Fibroblast of mammary gland (primary cell): ENCODE results near the gene GNG4.
A peak's percentile ranks its signal among the peaks of the same experiment; 100 is the strongest.

Source experiments
- DNase-seq: peaks from one replicate; pipeline ENCODE4 v3.0.0-alpha.2; 2010; ENCODE audit warnings: low read depth
- H3K4me3 ChIP-seq: 2 replicates; pipeline ENCODE4 v1.5.1; 2011; ENCODE audit warnings: low read depth, mild to moderate bottlenecking, low read length, moderate library complexity; ENCODE audit not compliant: control insufficient read depth
- TF ChIP-seq, protein P1 (sequence below): conservative IDR thresholded peaks from 2 replicates; pipeline ENCODE4 v1.5.1; 2011; ENCODE audit warnings: low read depth, low read length, inconsistent platforms; ENCODE audit not compliant: control insufficient read depth, insufficient read depth

The GNG4 gene

DNA sequence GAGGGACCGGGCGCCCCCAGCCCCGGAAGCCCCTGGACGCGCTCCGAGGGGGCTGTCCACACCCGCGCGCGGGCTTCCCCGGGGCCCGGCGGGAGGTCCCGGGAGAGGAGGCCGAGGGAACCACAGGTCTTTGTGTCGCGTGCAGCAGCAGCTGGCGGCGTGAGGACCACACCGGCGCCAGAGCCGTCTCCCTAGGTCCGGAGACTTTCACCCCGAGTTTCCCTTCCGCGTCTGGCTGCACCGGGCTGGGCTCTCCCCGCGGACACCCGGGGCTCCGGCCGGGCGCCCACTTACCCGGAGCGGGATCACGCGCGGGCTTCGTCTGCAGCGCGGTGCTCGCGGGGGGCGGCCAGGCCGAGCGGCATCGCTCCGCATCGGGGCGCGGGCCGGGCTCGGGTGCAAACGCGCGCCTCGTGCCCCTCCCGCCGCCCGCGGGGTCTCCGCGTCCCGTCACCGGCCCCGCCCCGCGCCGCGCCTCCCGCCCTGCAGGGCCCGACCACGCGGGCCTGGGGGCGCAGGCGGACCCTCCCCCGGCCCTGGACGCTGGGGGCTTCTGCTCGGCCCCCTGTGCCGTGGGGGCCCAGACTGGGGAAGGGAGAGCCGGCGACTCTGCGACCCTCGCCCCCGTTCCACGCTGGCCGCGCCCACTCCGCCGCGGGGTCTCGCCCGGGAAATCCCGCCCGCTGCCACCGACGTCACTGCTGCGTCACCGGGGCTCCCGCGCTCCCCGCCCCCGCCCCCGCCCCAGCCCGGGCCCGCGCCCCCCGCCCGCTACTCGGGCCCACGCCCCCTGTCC lies at the start of gene GNG4:
Gene GNG4, minus strand, starts transcription at position 417 of the 796 bp plus-strand sequence. CDS start 65,946 bp downstream, outside the sequence.
- DNase-seq: no peak
- peak within 1 kb of the TSS; percentile 26 for H3K4me3 ChIP-seq
- TF ChIP-seq, protein P1, sequence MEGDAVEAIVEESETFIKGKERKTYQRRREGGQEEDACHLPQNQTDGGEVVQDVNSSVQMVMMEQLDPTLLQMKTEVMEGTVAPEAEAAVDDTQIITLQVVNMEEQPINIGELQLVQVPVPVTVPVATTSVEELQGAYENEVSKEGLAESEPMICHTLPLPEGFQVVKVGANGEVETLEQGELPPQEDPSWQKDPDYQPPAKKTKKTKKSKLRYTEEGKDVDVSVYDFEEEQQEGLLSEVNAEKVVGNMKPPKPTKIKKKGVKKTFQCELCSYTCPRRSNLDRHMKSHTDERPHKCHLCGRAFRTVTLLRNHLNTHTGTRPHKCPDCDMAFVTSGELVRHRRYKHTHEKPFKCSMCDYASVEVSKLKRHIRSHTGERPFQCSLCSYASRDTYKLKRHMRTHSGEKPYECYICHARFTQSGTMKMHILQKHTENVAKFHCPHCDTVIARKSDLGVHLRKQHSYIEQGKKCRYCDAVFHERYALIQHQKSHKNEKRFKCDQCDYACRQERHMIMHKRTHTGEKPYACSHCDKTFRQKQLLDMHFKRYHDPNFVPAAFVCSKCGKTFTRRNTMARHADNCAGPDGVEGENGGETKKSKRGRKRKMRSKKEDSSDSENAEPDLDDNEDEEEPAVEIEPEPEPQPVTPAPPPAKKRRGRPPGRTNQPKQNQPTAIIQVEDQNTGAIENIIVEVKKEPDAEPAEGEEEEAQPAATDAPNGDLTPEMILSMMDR: no peak

DNA sequence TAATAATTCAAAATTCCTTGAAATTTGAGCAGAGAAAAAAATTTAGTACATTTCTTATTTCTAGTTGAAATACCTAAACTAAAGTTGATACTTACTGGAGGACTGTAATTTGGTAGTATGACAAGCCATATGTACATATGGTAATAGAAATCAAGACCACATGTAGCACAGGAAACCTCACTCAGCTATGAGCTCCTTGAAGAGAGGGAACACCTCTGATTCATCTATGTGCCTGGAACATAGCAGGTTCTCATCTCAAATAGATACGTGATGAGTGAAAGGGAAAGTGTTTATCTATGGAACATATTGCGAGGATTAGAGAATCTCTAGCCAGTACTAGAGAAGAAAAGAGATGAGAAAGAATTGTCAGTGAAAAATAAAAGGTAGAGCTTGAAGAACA lies 47.9 kb upstream of the GNG4 start:
- TF ChIP-seq, protein P1: no peak
- H3K4me3 ChIP-seq: no peak overlapping the region
- peak; percentile 76 for DNase-seq

DNA sequence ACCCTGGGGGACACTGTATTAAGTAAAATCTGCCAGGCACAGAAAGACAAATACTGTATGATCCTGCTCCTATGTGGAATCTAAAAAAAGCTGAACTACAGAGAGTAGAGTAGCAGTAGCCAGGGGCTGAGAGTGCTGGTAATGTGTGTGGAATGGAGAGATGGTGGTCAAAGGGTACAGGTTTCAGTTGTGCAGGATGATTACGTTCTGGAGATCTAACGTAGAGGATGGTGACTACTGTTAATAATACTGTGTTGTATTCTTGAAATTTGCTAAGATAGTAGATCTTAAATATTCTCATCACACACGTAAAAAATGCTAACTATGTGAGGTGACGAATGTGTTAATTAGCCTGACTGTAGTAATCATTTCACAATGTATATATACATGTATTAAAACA lies 39.8 kb upstream of the GNG4 start:
- H3K4me3 ChIP-seq: no peak overlapping the region
- TF ChIP-seq, protein P1: no peak
- DNase-seq: no peak

DNA sequence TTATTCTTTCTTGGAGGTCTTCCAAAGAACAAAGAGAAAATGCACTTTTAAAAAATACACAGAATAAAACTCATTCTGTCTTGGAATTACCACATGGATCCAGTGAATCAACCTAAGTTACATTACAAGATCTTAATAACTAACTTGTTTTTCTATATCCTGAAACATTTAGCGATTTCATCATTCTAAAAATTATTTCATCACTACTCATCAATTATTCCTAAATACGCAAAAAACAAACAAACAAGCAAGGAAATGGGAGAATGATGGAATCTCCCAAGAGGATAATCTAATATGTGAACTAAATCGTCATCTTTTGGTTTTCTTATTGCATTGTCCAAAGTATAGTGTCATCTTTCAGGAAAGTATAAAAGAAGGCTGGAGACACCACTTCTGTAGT lies 38.5 kb upstream of the GNG4 start:
- TF ChIP-seq, protein P1: no peak
- no peak overlapping the region for H3K4me3 ChIP-seq
- peak; percentile 21 for DNase-seq

GRCh38 chr1:235683653-235684052 lies 34.1 kb upstream of the GNG4 start:
- no peak for DNase-seq
- no peak overlapping the region for H3K4me3 ChIP-seq
- TF ChIP-seq, protein P1: no peak

DNA sequence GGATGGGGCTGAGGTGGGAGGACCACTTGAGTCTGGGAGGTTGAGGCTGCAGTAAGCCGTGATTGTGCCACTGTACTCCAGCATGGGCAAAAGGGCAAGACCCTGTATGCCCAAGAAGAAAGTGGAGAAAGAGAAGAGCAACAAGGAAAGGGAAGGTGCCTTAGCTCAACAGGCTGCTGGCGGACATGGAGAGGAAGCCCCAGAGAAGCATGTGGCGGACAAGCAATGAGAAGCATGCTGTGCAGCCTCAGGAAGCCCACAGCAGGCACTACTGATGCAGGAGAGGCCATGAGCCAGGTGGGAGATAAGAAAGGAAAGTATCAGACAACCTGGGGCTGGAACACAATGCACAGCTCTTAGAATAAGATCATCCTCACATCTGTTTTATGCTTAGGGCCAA lies 32.6 kb upstream of the GNG4 start:
- TF ChIP-seq, protein P1: no peak
- no peak overlapping the region for H3K4me3 ChIP-seq
- no peak for DNase-seq
